ENCODE results near the gene ARRDC4. TPM values are rescaled to one million over a fixed set of nuclear protein-coding genes. Genes with fewer than 3 reads are reported as not detected.

ARRDC4 gene
- total RNA-seq, 2 experiments from 2014 or later = 3.5 TPM

GRCh38 chr15:98000249-98001203 lies 40.0 kb downstream of the ARRDC4 start:
- intact Hi-C loops (cut with DNase I, micrococcal nuclease) = no loop called here
- peaks cover 10% of the 10 kb centered on the region for H3K4me1 Mint-ChIP-seq (ENCODE audit: low read depth)

DNA sequence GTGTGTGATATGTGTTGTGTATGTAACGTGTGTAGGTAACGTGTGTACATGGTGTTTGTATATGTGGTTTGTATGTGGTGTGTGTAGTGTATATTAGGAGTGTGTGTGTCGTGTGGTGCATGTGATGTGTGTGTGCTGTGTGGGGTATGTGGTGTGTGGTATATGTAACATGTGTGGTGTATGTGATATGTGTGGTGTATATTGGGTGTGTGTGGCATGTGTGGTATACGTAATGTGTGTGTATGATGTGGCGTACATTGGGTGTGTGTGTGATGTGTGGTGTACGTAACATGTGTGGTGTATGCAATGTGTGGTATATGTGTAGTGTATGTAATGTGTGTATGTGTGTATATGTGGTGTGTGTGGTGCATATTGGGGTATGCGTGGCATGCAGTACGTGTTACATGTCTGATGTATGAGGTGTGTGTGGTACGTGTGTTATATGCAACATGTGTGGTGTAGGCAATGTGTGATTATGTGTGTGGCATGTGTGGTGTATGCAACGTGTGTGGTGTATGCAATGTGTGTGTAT lies 41.2 kb downstream of the ARRDC4 start:
- H3K36me3 ChIP-seq (ENCODE audit: insufficient read depth, low read length) = no peaks in the 10 kb centered on the region
- no peaks in the 10 kb centered on the region for H3K4me1 Mint-ChIP-seq (ENCODE audit: low read depth)
- POLR2A ChIA-PET = no interaction called here

More at GRCh38 chr15:98000249-98001203, 40.0 kb downstream of the ARRDC4 start:
- no peaks in the 10 kb centered on the region for H3K36me3 ChIP-seq (ENCODE audit: insufficient read depth, low read length)
- TF ChIP-seq CTCF (IDR thresholded peaks at IDR 0.05) = no peak
- CTCF ChIA-PET = no interaction called here
- no peak overlapping the region for H3K4me3 ChIP-seq (ENCODE audit: low read length)
- no peak overlapping the region for H3K27ac ChIP-seq (ENCODE audit: low read depth in 1 of 2, low read length in 2 of 2)
- Mint-ChIP-seq H3K4me3 (no peak overlapping the region), H3K27ac (no peak overlapping the region), H3K36me3 (ENCODE audit: low read depth) (no peaks in the 10 kb centered on the region), H3K27me3 (no peaks in the 10 kb centered on the region), H3K9me3 (no peaks in the 10 kb centered on the region)
- no peak for DNase-seq
- H3K27me3 ChIP-seq (ENCODE audit: control insufficient read depth in 1 of 2, insufficient read depth in 2 of 2, low read length in 2 of 2) = no peaks in the 10 kb centered on the region
- H3K4me1 ChIP-seq (ENCODE audit: insufficient read depth, low read length) = no peaks in the 10 kb centered on the region
- no peak for ATAC-seq (ENCODE audit: poor library complexity)
- H3K9me3 ChIP-seq (ENCODE audit: control insufficient read depth in 1 of 2, insufficient read depth in 1 of 2, low read length in 2 of 2) = peaks cover 0 to 13% of the 10 kb centered on the region in 2 experiments
- POLR2A ChIA-PET = no interaction called here

DNA sequence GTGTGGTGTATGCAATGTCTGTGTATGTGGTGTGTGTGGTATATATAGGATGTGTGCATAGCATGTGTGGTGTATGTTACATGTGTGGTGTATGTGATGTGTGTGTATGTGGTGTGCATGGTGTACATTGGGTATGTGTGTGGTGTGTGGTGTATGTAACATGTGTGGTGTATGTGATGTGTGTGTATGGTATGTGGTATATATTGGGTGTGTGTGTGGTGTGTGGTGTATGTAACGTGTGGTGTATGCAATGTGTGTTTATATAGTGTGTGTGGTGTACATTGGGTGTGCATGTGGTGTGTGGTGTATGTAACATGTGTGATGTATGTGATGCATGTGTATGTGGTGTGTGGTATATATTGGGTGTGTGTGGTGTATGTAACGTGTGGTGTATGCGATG lies 41.9 kb downstream of the ARRDC4 start:
- ChIA-PET POLR2A (no interaction called here), CTCF (no interaction called here)
- H3K4me1 ChIP-seq (ENCODE audit: insufficient read depth, low read length) = no peaks in the 10 kb centered on the region
- intact Hi-C loops (cut with DNase I, micrococcal nuclease) = no loop called here
- Mint-ChIP-seq H3K36me3 (ENCODE audit: low read depth) (no peaks in the 10 kb centered on the region), H3K9me3 (no peaks in the 10 kb centered on the region), H3K27ac (no peak overlapping the region), H3K27me3 (no peaks in the 10 kb centered on the region), H3K4me1 (ENCODE audit: low read depth) (no peaks in the 10 kb centered on the region), H3K4me3 (no peak overlapping the region)
- H3K27me3 ChIP-seq (ENCODE audit: control insufficient read depth in 1 of 2, insufficient read depth in 2 of 2, low read length in 2 of 2) = no peaks in the 10 kb centered on the region
- H3K9me3 ChIP-seq (ENCODE audit: control insufficient read depth in 1 of 2, insufficient read depth in 1 of 2, low read length in 2 of 2) = peaks cover 0 to 13% of the 10 kb centered on the region in 2 experiments
- ATAC-seq (ENCODE audit: poor library complexity) (no peak), DNase-seq (no peak)
- no peak for TF ChIP-seq CTCF (IDR thresholded peaks at IDR 0.05)
- no peaks in the 10 kb centered on the region for H3K36me3 ChIP-seq (ENCODE audit: insufficient read depth, low read length)
- H3K27ac ChIP-seq (ENCODE audit: low read depth in 1 of 2, low read length in 2 of 2) = no peak overlapping the region
- no peak overlapping the region for H3K4me3 ChIP-seq (ENCODE audit: low read length)

More for the DNA sequence above, 41.2 kb downstream of the ARRDC4 start:
- ATAC-seq (ENCODE audit: poor library complexity) (no peak), DNase-seq (no peak)
- H3K9me3 Mint-ChIP-seq = no peaks in the 10 kb centered on the region
- H3K27me3 Mint-ChIP-seq = no peaks in the 10 kb centered on the region
- CTCF ChIA-PET = no interaction called here
- no peak for TF ChIP-seq CTCF (IDR thresholded peaks at IDR 0.05)
- no peaks in the 10 kb centered on the region for H3K36me3 Mint-ChIP-seq (ENCODE audit: low read depth)
- H3K4me3 ChIP-seq (ENCODE audit: low read length) = no peak overlapping the region
- no peak overlapping the region for H3K27ac Mint-ChIP-seq
- no peaks in the 10 kb centered on the region for H3K27me3 ChIP-seq (ENCODE audit: control insufficient read depth in 1 of 2, insufficient read depth in 2 of 2, low read length in 2 of 2)
- H3K4me3 Mint-ChIP-seq = no peak overlapping the region
- H3K27ac ChIP-seq (ENCODE audit: low read depth in 1 of 2, low read length in 2 of 2) = no peak overlapping the region
- intact Hi-C loops (cut with DNase I, micrococcal nuclease) = no loop called here
- peaks cover 0 to 13% of the 10 kb centered on the region in 2 experiments for H3K9me3 ChIP-seq (ENCODE audit: control insufficient read depth in 1 of 2, insufficient read depth in 1 of 2, low read length in 2 of 2)
- no peaks in the 10 kb centered on the region for H3K4me1 ChIP-seq (ENCODE audit: insufficient read depth, low read length)
